AG09309 (cell line): ENCODE measurements around the gene SLPI.

ENCODE experiments used
- DNase-seq: peaks from one replicate; pipeline ENCODE4 v3.0.0-alpha.2; 2010; ENCODE audit warnings: low read depth
- H3K4me3 ChIP-seq: 2 replicates; pipeline ENCODE4 v1.5.1; 2011; ENCODE audit warnings: mild to moderate bottlenecking, low read depth, low read length, moderate library complexity; ENCODE audit not compliant: control insufficient read depth
- CTCF ChIP-seq: IDR thresholded peaks from 2 replicates; pipeline ENCODE4 v1.5.1; 2011; ENCODE audit warnings: mild to moderate bottlenecking, low read depth, low read length, inconsistent platforms; ENCODE audit not compliant: insufficient read depth, control insufficient read depth; ENCODE audit errors: missing control alignments

SLPI gene

DNA sequence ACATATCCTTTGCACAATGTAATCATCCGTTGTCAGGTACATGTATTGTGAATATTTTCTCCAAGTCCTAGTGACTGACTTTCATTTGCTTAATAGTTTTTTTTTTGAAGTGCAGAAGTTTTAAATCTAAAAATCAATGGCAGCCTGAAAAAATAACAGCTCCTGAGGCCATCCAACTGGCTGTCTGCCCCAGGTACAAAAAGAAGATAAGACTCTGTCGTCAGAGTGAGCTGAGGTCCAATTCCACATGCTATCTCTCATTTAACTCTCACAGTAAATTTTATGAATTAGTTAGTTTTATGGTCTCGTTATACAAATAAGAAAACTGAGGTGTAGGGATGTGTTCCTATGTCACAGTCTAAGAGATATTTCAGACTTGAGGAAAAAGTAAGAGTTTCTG, 21.0 kb upstream of the SLPI start:
- DNase-seq: no peak
- H3K4me3 ChIP-seq: no peak overlapping the region
- TF ChIP-seq CTCF: no peak

GRCh38 chr20:45269754-45270270, 15.4 kb upstream of the SLPI start:
- H3K4me3 ChIP-seq: no peak overlapping the region
- no peak for DNase-seq
- no peak for TF ChIP-seq CTCF

DNA sequence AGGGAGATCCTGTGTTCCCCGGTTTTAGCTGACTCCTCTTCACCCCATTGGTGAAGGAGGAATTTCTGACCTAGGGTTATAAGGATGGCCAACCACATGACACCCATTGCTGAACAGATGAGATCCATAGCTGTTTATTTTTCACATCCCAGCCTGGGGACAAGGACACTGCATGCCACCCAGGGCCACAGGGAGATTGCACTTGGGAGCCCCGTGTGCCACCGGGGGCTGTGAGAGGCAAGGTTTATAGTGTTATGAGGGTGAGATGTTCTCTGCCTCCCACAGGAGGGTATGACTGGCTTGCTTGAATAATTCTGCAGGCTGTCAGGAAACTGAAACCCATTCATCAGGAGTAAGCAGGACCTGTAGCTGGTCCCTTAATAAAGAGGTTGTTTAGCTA, 14.7 kb upstream of the SLPI start:
- no peak for DNase-seq
- H3K4me3 ChIP-seq: no peak overlapping the region
- no peak for TF ChIP-seq CTCF

DNA sequence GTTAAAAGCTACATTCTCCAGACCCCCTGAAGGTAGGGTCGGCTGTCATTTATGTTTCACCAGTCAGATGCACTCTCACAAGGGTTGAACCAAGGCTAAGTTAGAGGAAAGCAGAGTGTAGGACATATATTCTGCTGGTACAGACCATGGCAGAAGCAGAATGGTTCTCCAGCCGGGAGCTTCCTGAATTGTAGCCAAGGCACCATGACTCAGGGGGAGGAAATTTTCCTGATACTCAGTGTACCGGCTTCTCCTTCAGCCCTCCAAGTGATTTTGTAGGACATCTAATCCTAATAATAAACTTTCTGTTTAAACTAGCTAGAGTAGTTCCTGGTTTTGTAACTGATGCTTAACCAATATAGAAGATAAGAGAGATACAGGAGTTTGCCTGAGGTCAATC, 14.2 kb upstream of the SLPI start:
- H3K4me3 ChIP-seq: no peak overlapping the region
- no peak for DNase-seq
- no peak for TF ChIP-seq CTCF

DNA sequence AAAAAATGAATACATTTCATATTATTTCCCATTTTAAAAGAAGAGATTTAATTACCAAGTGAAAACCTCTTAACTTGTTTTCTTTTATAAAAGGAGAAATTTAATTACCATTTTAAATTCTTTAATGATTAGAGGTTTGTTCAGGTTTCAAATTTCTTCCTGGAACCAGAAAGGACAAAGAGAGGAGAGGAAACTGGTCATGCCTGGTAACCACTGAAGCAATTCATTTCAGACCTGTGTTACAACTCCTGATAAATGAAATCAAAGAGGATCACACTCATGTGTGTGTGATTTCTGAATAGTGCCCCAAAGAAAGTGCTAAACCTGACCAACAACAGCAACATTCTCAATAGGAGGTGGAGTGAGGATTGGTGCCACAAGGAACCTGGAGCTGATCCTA, 12.6 kb upstream of the SLPI start:
- no peak for DNase-seq
- no peak for TF ChIP-seq CTCF
- no peak overlapping the region for H3K4me3 ChIP-seq

DNA sequence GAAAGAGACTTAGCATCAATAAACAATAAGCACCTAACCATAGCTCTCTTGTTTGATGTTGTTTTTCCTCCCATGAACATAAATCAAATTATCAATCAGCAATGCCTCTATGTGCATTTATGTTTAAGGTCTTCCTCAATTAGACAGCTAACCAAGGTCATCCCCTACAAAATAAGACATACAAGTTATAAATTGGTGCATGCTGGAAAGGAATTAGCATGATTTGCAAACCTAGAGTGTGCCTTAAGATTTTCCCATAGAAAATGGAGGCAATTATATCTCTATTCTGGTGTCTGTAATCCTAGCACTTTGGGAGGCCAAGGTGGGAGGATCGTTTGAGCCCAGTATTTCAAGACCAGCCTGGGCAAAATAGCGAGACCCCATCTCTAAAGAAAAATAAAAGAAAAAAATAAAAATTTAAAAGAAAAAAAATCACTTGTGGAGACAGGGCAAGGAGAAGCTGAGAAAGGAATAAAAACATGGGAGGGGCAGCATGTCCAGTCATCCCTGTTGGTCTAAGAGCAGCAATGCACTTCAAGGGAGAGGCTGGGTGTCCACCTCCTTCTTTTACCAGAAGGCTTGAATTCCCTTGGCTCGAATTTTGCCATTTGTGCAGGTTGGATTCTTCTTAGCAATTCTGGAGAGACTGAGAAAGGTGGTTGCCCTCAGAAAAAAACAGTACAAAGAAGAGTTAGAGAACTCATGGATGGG, 9.3 kb upstream of the SLPI start:
- no peak overlapping the region for H3K4me3 ChIP-seq
- no peak for DNase-seq
- no peak for TF ChIP-seq CTCF
